BLaER1 treated with 17β-estradiol and CSF1 and Interleukin-3, amounts not matched to agents 10 nM and 100 nM (cell line): ENCODE results near the gene UBR3.
A peak's percentile ranks its signal among the peaks of the same experiment; 100 is the strongest.
"Not testable (repeated sequence)": the region's sequence is repeated elsewhere in the genome, so short reads cannot be mapped to it uniquely, and the experiment has no call there.

Source experiments
- H3K27ac ChIP-seq, 11 experiments: shearing (Covaris generic); formaldehyde crosslinking; 2 replicates each; pipeline ENCODE4 v1.8.1; 2022
- H3K27me3 ChIP-seq, 11 experiments: shearing (Covaris generic); formaldehyde crosslinking; 2 replicates each; pipeline ENCODE4 v1.8.1; 2022
- H3K36me3 ChIP-seq, 11 experiments: shearing (Covaris generic); formaldehyde crosslinking; 2 replicates each; pipeline ENCODE4 v1.8.1; 2022
- H3K4me1 ChIP-seq, 10 experiments: shearing (Covaris generic); formaldehyde crosslinking; 2 replicates each; pipeline ENCODE4 v1.8.1; 2022
- H3K4me2 ChIP-seq, 11 experiments: shearing (Covaris generic); formaldehyde crosslinking; 2 replicates each; pipeline ENCODE4 v1.8.1; 2022
- H3K4me3 ChIP-seq, 10 experiments: shearing (Covaris generic); formaldehyde crosslinking; 2 replicates each; pipeline ENCODE4 v1.8.1; 2022
- H3K9ac ChIP-seq, 11 experiments: shearing (Covaris generic); formaldehyde crosslinking; 2 replicates each; pipeline ENCODE4 v1.8.1; 2022
- H3K9me3 ChIP-seq, 11 experiments: shearing (Covaris generic); formaldehyde crosslinking; replicated peaks in 1 of 11; 2 replicates each; pipeline ENCODE4 v1.8.1; 2022
- H4K20me1 ChIP-seq, 11 experiments: shearing (Covaris generic); formaldehyde crosslinking; 2 replicates each; pipeline ENCODE4 v1.8.1; 2022
- Cebpa-rat ChIP-seq, 11 experiments: shearing (Covaris generic); IDR thresholded peaks; 2 replicates each; pipeline ENCODE4 v1.8.1; 2022

UBR3 gene

DNA sequence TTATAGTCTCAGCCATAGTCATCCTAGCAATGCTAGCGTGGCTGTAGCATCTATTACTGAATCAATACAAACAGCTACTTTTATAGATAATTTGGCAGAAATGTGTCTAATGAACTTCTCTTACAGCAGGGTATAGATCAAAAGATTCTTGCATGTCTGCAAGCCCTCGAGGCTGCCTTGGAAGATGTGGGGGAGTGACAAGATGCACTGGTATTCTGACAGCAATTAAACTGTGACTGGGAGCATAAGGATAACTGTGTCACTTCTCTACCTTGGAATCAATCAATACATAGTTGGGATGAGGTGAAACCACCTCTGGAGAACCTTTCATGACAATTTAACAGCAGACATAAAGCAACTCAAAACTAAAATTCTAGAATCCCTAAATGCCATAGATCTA lies 291.4 kb downstream of the UBR3 start:
- Histone ChIP-seq H4K20me1 (no peaks in the 10 kb centered on the region), H3K9ac (no peak overlapping the region), H3K27me3 (no peaks in the 10 kb centered on the region), H3K4me3 (no peak overlapping the region), H3K4me2 (no peak overlapping the region), H3K27ac (no peak overlapping the region), H3K4me1 (no peaks in the 10 kb centered on the region), H3K36me3 (no peaks in the 10 kb centered on the region), H3K9me3 (peaks cover 0 to 25% (median 11%) of the 10 kb centered on the region in 11 experiments; a peak in 15 of 22 replicates)
- no peak for TF ChIP-seq Cebpa-rat (IDR thresholded peaks at IDR 0.05)

- H3K27ac ChIP-seq, H3K4me3 ChIP-seq, H3K4me1 ChIP-seq, H3K4me2 ChIP-seq, H4K20me1 ChIP-seq, H3K36me3 ChIP-seq, H3K9ac ChIP-seq, H3K27me3 ChIP-seq: not testable (repeated sequence)
- peaks cover 0 to 25% (median 11%) of the 10 kb centered on the region in 11 experiments; a peak in 15 of 22 replicates for H3K9me3 ChIP-seq
Observed at GRCh38 chr2:170119326-170119725, 292.1 kb downstream of the UBR3 start.

GRCh38 chr2:170121689-170122088 lies 294.4 kb downstream of the UBR3 start:
- H3K4me2 ChIP-seq: no peak overlapping the region
- no peak overlapping the region for H3K9ac ChIP-seq
- H3K9me3 ChIP-seq: peaks cover 8 to 28% (median 18%) of the 10 kb centered on the region in 11 experiments; a peak in 18 of 22 replicates
- no peak overlapping the region for H3K4me3 ChIP-seq
- peaks cover 0 to 8% (median 0%) of the 10 kb centered on the region in 10 experiments; a peak in 4 of 20 replicates for H3K4me1 ChIP-seq
- no peaks in the 10 kb centered on the region for H4K20me1 ChIP-seq
- no peaks in the 10 kb centered on the region for H3K36me3 ChIP-seq
- no peak for TF ChIP-seq Cebpa-rat (IDR thresholded peaks at IDR 0.05)
- no peaks in the 10 kb centered on the region for H3K27me3 ChIP-seq
- no peak overlapping the region for H3K27ac ChIP-seq

DNA sequence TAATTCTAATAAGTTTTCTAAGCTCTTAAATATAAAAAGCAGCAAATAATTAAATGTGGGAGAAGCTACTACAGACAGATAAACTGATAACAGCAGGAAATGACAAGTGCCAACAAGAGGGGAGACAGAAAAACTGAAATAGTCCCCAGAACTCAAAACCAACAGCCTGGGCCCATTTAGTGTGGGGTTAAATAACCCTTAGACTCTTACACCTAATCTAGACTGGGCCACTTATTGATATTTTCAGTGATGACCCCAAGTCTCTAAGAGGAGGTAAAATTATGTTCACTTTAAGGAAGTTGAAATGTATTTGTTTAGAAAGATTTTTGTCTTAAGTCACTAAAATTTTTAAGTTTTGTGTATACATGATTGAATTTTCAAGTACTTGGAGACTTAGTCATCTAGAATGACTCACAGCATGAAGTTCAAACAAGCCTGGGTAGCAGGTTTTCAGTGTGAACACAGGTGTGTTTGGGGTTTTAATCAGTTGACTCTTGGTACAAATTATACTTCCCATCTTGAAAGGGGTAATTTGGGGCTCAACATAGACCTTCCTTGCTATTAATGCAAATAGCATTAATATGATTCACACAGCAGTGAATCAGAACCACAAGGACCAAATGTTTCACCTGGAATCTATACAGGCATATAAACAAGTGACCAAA lies 295.8 kb downstream of the UBR3 start:
- Histone ChIP-seq H4K20me1 (no peaks in the 10 kb centered on the region), H3K4me1 (peaks cover 0 to 8% (median 0%) of the 10 kb centered on the region in 10 experiments; a peak in 4 of 20 replicates), H3K9me3 (peaks cover 8 to 29% (median 18%) of the 10 kb centered on the region in 11 experiments; a peak in 18 of 22 replicates), H3K36me3 (no peaks in the 10 kb centered on the region), H3K9ac (no peak overlapping the region), H3K4me2 (no peak overlapping the region), H3K27me3 (no peaks in the 10 kb centered on the region), H3K4me3 (no peak overlapping the region), H3K27ac (no peak overlapping the region)
- TF ChIP-seq Cebpa-rat (IDR thresholded peaks at IDR 0.05): no peak

GRCh38 chr2:170123593-170123992 lies 296.3 kb downstream of the UBR3 start:
- H3K4me3 ChIP-seq: no peak overlapping the region
- TF ChIP-seq Cebpa-rat (IDR thresholded peaks at IDR 0.05): no peak
- no peak overlapping the region for H3K27ac ChIP-seq
- no peaks in the 10 kb centered on the region for H4K20me1 ChIP-seq
- peaks cover 8 to 29% (median 18%) of the 10 kb centered on the region in 11 experiments; a peak in 18 of 22 replicates for H3K9me3 ChIP-seq
- H3K4me1 ChIP-seq: peaks cover 0 to 8% (median 0%) of the 10 kb centered on the region in 10 experiments; a peak in 4 of 20 replicates
- no peaks in the 10 kb centered on the region for H3K36me3 ChIP-seq
- no peak overlapping the region for H3K4me2 ChIP-seq
- no peaks in the 10 kb centered on the region for H3K27me3 ChIP-seq
- H3K9ac ChIP-seq: no peak overlapping the region

GRCh38 chr2:170126138-170126728 lies 299.0 kb downstream of the UBR3 start:
- H3K4me3 ChIP-seq: not testable (repeated sequence)
- H3K9me3 ChIP-seq: peaks cover 0 to 19% (median 9%) of the 10 kb centered on the region in 11 experiments; a peak in 12 of 22 replicates

More at GRCh38 chr2:170126138-170126728, 299.0 kb downstream of the UBR3 start:
- not testable (repeated sequence) for H3K9ac ChIP-seq, H3K27me3 ChIP-seq, H4K20me1 ChIP-seq, H3K36me3 ChIP-seq, H3K4me1 ChIP-seq
- Histone ChIP-seq H3K27ac (peak overlapping the region in 4 of 11 experiments; percentile 10 to 56 (median 48); a peak in 7 of 22 replicates), H3K4me2 (peak overlapping the region in 3 of 11 experiments; percentile 7 to 23 (median 23); a peak in 2 of 22 replicates)
